Stomach (tissue), 9 donors: Measurements from ENCODE around the gene MYMX. TPM values are rescaled to one million over a fixed set of nuclear protein-coding genes. Genes with fewer than 3 reads are reported as not detected.
A peak's percentile ranks its signal among the peaks of the same experiment; 100 is the strongest.

Source experiments
- DNase-seq, 2 donors: peaks; one replicate each; pipeline versions ENCODE4 v3.0.0 to v3.0.0-alpha.2; 2013 to 2019
- H3K27ac ChIP-seq, 5 donors: fragments of 200-600 bp in 4 of 5; sonication (generic) in 4 of 5; one replicate each; pipeline ENCODE4 v1.5.1; 2013 to 2019; ENCODE audit warnings: mild to moderate bottlenecking in 1 of 5, moderate library complexity in 1 of 5
- H3K27me3 ChIP-seq, 3 donors: fragments of 200-600 bp; sonication (generic); one replicate each; pipeline ENCODE4 v1.5.1; 2017 to 2019; ENCODE audit warnings: mixed run types in 1 of 3
- H3K36me3 ChIP-seq, 4 donors: fragments of 200-600 bp; sonication (generic); 1 replicate in 3 of 4; 2 replicates in 1 of 4; pipeline ENCODE4 v1.5.1; 2016 to 2019
- H3K4me1 ChIP-seq, 4 donors: fragments of 200-600 bp; sonication (generic); one replicate each; pipeline ENCODE4 v1.5.1; 2016 to 2019
- H3K4me3 ChIP-seq, 4 donors: fragments of 200-600 bp; sonication (generic) in 3 of 4; one replicate each; pipeline ENCODE4 v1.5.1; 2016 to 2019; ENCODE audit warnings: mild to moderate bottlenecking in 1 of 4
- H3K9me3 ChIP-seq, 4 donors: fragments of 200-600 bp; sonication (generic); one replicate each; pipeline ENCODE4 v1.5.1; 2016 to 2019
- CTCF ChIP-seq, 7 experiments: fragments of 450-650 bp in 4 of 7; fragments of 200-600 bp in 3 of 7; sonication (generic) in 3 of 7; IDR thresholded peaks; one replicate each; pipeline ENCODE4 v1.5.1; 2016 to 2019; ENCODE audit warnings: antibody characterized with exemption in 7 of 7, control low read depth in 2 of 7, mild to moderate bottlenecking in 1 of 7
- EP300 ChIP-seq: sonication (generic); formaldehyde crosslinking; IDR thresholded peaks from one replicate; pipeline ENCODE4 v1.6.1; 2017; ENCODE audit warnings: antibody characterized with exemption
- POLR2A ChIP-seq, 4 donors: fragments of 450-650 bp; IDR thresholded peaks; one replicate each; pipeline ENCODE4 v1.6.1; 2016; ENCODE audit warnings: antibody characterized with exemption in 4 of 4, control low read depth in 2 of 4, mild to moderate bottlenecking in 1 of 4, moderate library complexity in 1 of 4
- POLR2AphosphoS5 ChIP-seq, 3 donors: sonication (generic); formaldehyde crosslinking; IDR thresholded peaks; one replicate each; pipeline ENCODE4 v1.6.1; 2016; ENCODE audit warnings: antibody characterized with exemption in 3 of 3
- WGBS, 5 donors: extraction: QIAGEN DNeasy Blood & Tissue Kit in 3 of 5; methylation state at CpG; one replicate each; pipeline versions ENCODE4 v1.1.5 to v1.1.7; 2013 to 2018; 5-methylcytosine and 5-hydroxymethylcytosine counted together
- intact Hi-C: fragments of 100-400 bp; cut with DNase I; formaldehyde crosslinking; loops from one replicate; pipeline ENCODE4 v1.15.1; 2023; ENCODE audit warnings: low total_unique reads
- polyA plus RNA-seq, 3 donors: library from polyadenylated mRNA; stranded (reverse); fragments of 200-250 nt; gene quantifications; one replicate each; pipeline ENCODE4 v1.2.3, GENCODE V29; 2013
- total RNA-seq, 5 donors: library from RNA; depleted of rRNA; stranded (reverse); fragments of >200 nt; gene quantifications; one replicate each; pipeline versions ENCODE4 v1.1.0 to v1.2.3, GENCODE V29; 2014 to 2016
- donor health status: healthy with polysubstance abuse.
- donor health status: Bipolar disorder and iron deficiency.
- donor health status: healthy.

The MYMX gene
- total and polyA plus RNA-seq, 8 donors = 0.95 to 3.4 TPM; not detected in 6

GRCh38 chr6:44176762-44177509 is 39.8 kb upstream of the MYMX start:
- intact Hi-C loops = loop anchor here (10.0 kb wide), 1 partner anchor 58 kb away; no protein-coding TSS in a partner anchor
- H3K27me3 ChIP-seq = no peaks in the 10 kb centered on the region
- no peaks in the 10 kb centered on the region for H3K9me3 ChIP-seq
- peaks cover 7 to 19% (median 8%) of the 10 kb centered on the region in 4 donors for H3K4me1 ChIP-seq
- no peak for DNase-seq
- WGBS, 5 donors = 72 to 81% (median 78%) methylated on average over 16 to 24 of the region's 24 CpGs
- H3K36me3 ChIP-seq = no peaks in the 10 kb centered on the region
- no peak for TF ChIP-seq CTCF (IDR thresholded peaks at IDR 0.05)
- no peak for TF ChIP-seq POLR2A (IDR thresholded peaks at IDR 0.05)
- no peak for TF ChIP-seq POLR2AphosphoS5 (IDR thresholded peaks at IDR 0.05)
- no peak for TF ChIP-seq EP300
- no peak overlapping the region for H3K4me3 ChIP-seq
- peak overlapping the region in 1 of 5 donors; percentile 31 for H3K27ac ChIP-seq

DNA sequence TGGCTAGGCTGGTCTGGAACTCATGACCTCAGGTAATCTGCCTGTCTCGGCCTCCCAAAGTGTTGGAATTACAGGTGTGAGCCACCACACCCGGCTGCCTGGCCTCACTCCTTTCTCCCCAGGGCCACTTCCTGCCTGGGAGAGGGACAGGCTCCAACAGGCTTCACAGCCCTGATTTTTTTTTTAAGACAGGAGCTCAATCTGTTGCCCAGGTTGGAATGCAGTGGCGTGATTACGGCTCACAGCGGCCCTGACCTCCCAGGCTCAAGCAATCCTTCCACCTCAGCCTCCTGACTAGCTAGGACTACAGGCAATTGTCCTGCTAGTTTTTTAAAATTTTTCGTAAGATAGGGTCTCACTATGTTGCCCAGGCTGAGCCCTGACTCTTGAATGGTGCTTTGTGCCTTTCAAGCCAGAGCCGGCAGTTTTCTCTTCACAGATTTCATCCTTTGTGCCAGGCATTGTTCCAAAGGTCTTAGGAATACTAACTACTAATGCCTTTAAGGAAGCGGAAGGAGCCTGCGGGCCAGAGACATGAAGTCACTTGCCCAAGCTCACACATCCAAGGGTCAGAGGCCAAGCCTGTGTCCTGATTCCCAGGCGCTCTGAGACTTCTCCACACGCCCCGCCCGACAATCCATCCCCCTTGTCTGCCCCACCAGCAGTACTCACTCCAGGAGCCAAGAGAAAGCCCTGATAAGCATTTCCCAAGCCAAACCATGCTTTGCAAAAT is 38.9 kb upstream of the MYMX start:
- 66 to 80% (median 74%) methylated on average over 13 of the region's 13 CpGs for WGBS, 5 donors
- intact Hi-C loops = loop anchor here (10.0 kb wide), 1 partner anchor 57 kb away; no protein-coding TSS in a partner anchor
- Histone ChIP-seq H3K36me3 (no peaks in the 10 kb centered on the region), H3K9me3 (no peaks in the 10 kb centered on the region), H3K27me3 (no peaks in the 10 kb centered on the region), H3K27ac (peak overlapping the region in 3 of 5 donors; percentile 3 to 35 (median 31)), H3K4me3 (no peak overlapping the region), H3K4me1 (peaks cover 2 to 14% (median 3%) of the 10 kb centered on the region in 4 donors)
- TF ChIP-seq POLR2AphosphoS5 (IDR thresholded peaks at IDR 0.05) = peak in 1 of 3 donors; percentile 5
- no peak for TF ChIP-seq POLR2A (IDR thresholded peaks at IDR 0.05)
- TF ChIP-seq CTCF (IDR thresholded peaks at IDR 0.05) = no peak
- DNase-seq = peak in 1 of 2 donors; percentile 34

- intact Hi-C loops = loop anchor here (10.0 kb wide), 1 partner anchor 56 kb away; no protein-coding TSS in a partner anchor
- H3K4me3 ChIP-seq = no peak overlapping the region
- H3K27ac ChIP-seq = peak overlapping the region in 3 of 5 donors; percentile 3 to 39 (median 35)
- no peak for TF ChIP-seq EP300
- no peak for TF ChIP-seq POLR2A (IDR thresholded peaks at IDR 0.05)
- no peak for TF ChIP-seq POLR2AphosphoS5 (IDR thresholded peaks at IDR 0.05)
- no peak for TF ChIP-seq CTCF (IDR thresholded peaks at IDR 0.05)
- no peaks in the 10 kb centered on the region for H3K9me3 ChIP-seq
- H3K4me1 ChIP-seq = peaks cover 0 to 10% (median 0%) of the 10 kb centered on the region in 4 donors
- 72 to 86% (median 77%) methylated on average over 9 of the region's 9 CpGs for WGBS, 5 donors
- DNase-seq = peak in 1 of 2 donors; percentile 11
- no peaks in the 10 kb centered on the region for H3K27me3 ChIP-seq
- H3K36me3 ChIP-seq = no peaks in the 10 kb centered on the region
These were observed 38.2 kb upstream of the MYMX start for GRCh38 chr6:44178424-44179071.

GRCh38 chr6:44179072-44179536 is 37.6 kb upstream of the MYMX start:
- no peaks in the 10 kb centered on the region for H3K36me3 ChIP-seq
- H3K27me3 ChIP-seq = no peaks in the 10 kb centered on the region
- peak overlapping the region in 1 of 5 donors; percentile 39 for H3K27ac ChIP-seq
- no peak overlapping the region for H3K4me3 ChIP-seq
- no peak for TF ChIP-seq CTCF (IDR thresholded peaks at IDR 0.05)
- TF ChIP-seq POLR2AphosphoS5 (IDR thresholded peaks at IDR 0.05) = no peak
- TF ChIP-seq EP300 = no peak
- no peak for TF ChIP-seq POLR2A (IDR thresholded peaks at IDR 0.05)
- peaks cover 0 to 10% (median 0%) of the 10 kb centered on the region in 4 donors for H3K4me1 ChIP-seq
- no peaks in the 10 kb centered on the region for H3K9me3 ChIP-seq
- intact Hi-C loops = loop anchor here (10.0 kb wide), 1 partner anchor 56 kb away; no protein-coding TSS in a partner anchor
- 33 to 49% (median 39%) methylated on average over 4 of the region's 4 CpGs for WGBS, 5 donors
- DNase-seq = no peak
